Measurements from ENCODE around the gene ANAPC5.

DNA sequence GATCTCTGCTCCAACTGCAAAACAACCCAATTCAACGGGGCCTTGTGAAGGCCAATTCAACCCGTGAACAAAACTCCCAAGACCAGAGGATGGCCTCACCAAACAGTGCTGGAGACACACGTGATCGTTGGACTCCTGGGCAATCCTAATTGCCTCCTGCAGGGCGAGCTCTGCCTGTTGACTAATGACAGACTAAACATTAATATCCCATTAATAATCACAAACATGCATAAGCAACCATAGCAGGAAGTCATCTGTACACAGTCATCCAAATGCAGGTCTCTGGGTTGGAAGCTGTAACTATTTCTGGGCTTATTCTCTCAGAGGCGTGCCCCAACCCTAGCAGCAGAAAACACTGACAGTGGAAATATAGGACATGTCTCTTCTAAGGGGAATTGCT is 21.0 kb downstream of the ANAPC5 start:
- TF ChIP-seq CTCF (conservative IDR thresholded peaks at IDR 0.05 in 1 of 2, IDR thresholded peaks at IDR 0.05 in 1 of 2; ENCODE audit: extremely low read depth in 1 of 2, insufficient read depth in 1 of 2, low read depth in 1 of 2, low read length in 2 of 2) (no peak), EZH2 (IDR thresholded peaks at IDR 0.05; ENCODE audit: borderline replicate concordance, low read length) (no peak)

Data from mammary epithelial cell (primary cell).